GM23338 (cell line): ENCODE measurements around the gene FAM163A.

Experiments
- CREB1 ChIP-seq: fragments of 250-450 bp; sonication (Bioruptor Pico); IDR thresholded peaks from 2 replicates; pipeline ENCODE4 v1.5.0; 2020; ENCODE audit warnings: low read depth, mild to moderate bottlenecking, moderate library complexity
- EZH2phosphoT487 ChIP-seq: fragments of 200-600 bp; sonication (generic); IDR thresholded peaks from one replicate; pipeline ENCODE4 v1.8.1; 2018; ENCODE audit warnings: antibody characterized with exemption; ENCODE audit not compliant: unreplicated experiment
- POLR2AphosphoS5 ChIP-seq: IDR thresholded peaks from 2 replicates; pipeline ENCODE4 v1.6.1; 2016; ENCODE audit warnings: antibody characterized with exemption, low read depth
- STAT1 ChIP-seq: IDR thresholded peaks from one replicate; pipeline ENCODE4 v1.6.1; 2016; ENCODE audit warnings: antibody characterized with exemption; ENCODE audit not compliant: unreplicated experiment
- TF ChIP-seq, protein P1 (sequence below), 2 experiments: fragments of 200-600 bp in 1 of 2; sonication (generic) in 1 of 2; conservative IDR thresholded peaks; 2 replicates each; pipeline versions ENCODE4 v1.5.1 to v1.6.1; 2016 to 2017; ENCODE audit warnings: antibody characterized with exemption in 2 of 2, low read depth in 2 of 2, mild to moderate bottlenecking in 2 of 2, moderate library complexity in 1 of 2
- TF ChIP-seq, protein P2 (sequence below): IDR thresholded peaks from one replicate; pipeline ENCODE4 v1.6.1; 2018; ENCODE audit warnings: antibody characterized with exemption; ENCODE audit not compliant: unreplicated experiment
- TF ChIP-seq, protein P3 (sequence below): IDR thresholded peaks from 2 replicates; pipeline ENCODE4 v1.6.1; 2016; ENCODE audit warnings: antibody characterized with exemption

DNA sequence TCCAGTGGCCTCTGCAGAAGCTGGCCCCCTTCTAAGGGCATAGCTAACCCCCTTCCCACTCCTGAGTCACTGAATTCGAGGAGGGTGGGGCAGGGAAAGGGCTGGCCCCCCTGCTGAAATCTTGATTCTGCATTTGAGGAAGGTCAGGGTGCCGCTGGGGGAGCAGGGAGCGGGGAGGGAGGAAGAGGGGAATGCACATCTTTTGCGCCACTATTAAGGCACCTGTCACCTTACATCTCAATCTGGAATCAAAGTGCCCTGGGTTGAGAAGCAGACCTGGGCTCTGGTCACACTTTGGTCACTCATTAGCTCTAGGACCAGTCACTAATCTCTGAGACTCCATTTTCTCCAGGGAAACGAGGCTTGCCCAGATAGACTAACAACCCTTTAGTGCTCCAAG lies 72.5 kb downstream of the FAM163A start:
- TF ChIP-seq, protein P1, sequence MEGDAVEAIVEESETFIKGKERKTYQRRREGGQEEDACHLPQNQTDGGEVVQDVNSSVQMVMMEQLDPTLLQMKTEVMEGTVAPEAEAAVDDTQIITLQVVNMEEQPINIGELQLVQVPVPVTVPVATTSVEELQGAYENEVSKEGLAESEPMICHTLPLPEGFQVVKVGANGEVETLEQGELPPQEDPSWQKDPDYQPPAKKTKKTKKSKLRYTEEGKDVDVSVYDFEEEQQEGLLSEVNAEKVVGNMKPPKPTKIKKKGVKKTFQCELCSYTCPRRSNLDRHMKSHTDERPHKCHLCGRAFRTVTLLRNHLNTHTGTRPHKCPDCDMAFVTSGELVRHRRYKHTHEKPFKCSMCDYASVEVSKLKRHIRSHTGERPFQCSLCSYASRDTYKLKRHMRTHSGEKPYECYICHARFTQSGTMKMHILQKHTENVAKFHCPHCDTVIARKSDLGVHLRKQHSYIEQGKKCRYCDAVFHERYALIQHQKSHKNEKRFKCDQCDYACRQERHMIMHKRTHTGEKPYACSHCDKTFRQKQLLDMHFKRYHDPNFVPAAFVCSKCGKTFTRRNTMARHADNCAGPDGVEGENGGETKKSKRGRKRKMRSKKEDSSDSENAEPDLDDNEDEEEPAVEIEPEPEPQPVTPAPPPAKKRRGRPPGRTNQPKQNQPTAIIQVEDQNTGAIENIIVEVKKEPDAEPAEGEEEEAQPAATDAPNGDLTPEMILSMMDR (conservative IDR thresholded peaks at IDR 0.05; ENCODE audit: low read depth in 2 of 2), result no peak
- no peak for TF ChIP-seq CREB1
- no peak for TF ChIP-seq EZH2phosphoT487
- TF ChIP-seq, protein P2, sequence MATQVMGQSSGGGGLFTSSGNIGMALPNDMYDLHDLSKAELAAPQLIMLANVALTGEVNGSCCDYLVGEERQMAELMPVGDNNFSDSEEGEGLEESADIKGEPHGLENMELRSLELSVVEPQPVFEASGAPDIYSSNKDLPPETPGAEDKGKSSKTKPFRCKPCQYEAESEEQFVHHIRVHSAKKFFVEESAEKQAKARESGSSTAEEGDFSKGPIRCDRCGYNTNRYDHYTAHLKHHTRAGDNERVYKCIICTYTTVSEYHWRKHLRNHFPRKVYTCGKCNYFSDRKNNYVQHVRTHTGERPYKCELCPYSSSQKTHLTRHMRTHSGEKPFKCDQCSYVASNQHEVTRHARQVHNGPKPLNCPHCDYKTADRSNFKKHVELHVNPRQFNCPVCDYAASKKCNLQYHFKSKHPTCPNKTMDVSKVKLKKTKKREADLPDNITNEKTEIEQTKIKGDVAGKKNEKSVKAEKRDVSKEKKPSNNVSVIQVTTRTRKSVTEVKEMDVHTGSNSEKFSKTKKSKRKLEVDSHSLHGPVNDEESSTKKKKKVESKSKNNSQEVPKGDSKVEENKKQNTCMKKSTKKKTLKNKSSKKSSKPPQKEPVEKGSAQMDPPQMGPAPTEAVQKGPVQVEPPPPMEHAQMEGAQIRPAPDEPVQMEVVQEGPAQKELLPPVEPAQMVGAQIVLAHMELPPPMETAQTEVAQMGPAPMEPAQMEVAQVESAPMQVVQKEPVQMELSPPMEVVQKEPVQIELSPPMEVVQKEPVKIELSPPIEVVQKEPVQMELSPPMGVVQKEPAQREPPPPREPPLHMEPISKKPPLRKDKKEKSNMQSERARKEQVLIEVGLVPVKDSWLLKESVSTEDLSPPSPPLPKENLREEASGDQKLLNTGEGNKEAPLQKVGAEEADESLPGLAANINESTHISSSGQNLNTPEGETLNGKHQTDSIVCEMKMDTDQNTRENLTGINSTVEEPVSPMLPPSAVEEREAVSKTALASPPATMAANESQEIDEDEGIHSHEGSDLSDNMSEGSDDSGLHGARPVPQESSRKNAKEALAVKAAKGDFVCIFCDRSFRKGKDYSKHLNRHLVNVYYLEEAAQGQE, result no peak
- TF ChIP-seq POLR2AphosphoS5, result no peak
- no peak for TF ChIP-seq STAT1
- TF ChIP-seq, protein P3, sequence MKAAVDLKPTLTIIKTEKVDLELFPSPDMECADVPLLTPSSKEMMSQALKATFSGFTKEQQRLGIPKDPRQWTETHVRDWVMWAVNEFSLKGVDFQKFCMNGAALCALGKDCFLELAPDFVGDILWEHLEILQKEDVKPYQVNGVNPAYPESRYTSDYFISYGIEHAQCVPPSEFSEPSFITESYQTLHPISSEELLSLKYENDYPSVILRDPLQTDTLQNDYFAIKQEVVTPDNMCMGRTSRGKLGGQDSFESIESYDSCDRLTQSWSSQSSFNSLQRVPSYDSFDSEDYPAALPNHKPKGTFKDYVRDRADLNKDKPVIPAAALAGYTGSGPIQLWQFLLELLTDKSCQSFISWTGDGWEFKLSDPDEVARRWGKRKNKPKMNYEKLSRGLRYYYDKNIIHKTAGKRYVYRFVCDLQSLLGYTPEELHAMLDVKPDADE, result no peak
